K562 (cell line): ENCODE measurements around the gene SPARC. TPM values are rescaled to one million over a fixed set of nuclear protein-coding genes. Genes with fewer than 3 reads are reported as not detected.

Experiments
- ARHGAP35 ChIP-seq: fragments of 450-650 bp; IDR thresholded peaks from 2 replicates; pipeline ENCODE4 v1.6.1; 2018; ENCODE audit not compliant: partially characterized antibody
- BDP1 ChIP-seq: IDR thresholded peaks from 3 replicates; pipeline ENCODE4 v1.6.1; 2011; ENCODE audit not compliant: insufficient read length, insufficient read depth
- BRD9 ChIP-seq: fragments of 450-650 bp; IDR thresholded peaks from 2 replicates; pipeline ENCODE4 v1.6.1; 2018; ENCODE audit warnings: low read depth; ENCODE audit not compliant: partially characterized antibody
- CEBPB ChIP-seq: fragments of 450-650 bp; IDR thresholded peaks from 2 replicates; pipeline ENCODE4 v1.6.1; 2016; ENCODE audit warnings: missing genetic modification characterization, missing compliant biosample characterization
- CGGBP1 ChIP-seq: fragments of 250-450 bp; sonication (Bioruptor Pico); IDR thresholded peaks from 2 replicates; pipeline ENCODE4 v1.9.0; 2021; ENCODE audit warnings: mild to moderate bottlenecking
- E4F1 ChIP-seq: fragments of 250-450 bp; sonication (Bioruptor Pico); IDR thresholded peaks from 2 replicates; pipeline ENCODE4 v1.5.0; 2021; ENCODE audit warnings: mild to moderate bottlenecking, borderline replicate concordance
- FIP1L1 ChIP-seq: fragments of 200-400 bp; formaldehyde crosslinking; IDR thresholded peaks from 2 replicates; pipeline ENCODE4 v1.6.1; 2018; ENCODE audit warnings: mild to moderate bottlenecking, low read depth, low read length; ENCODE audit not compliant: poor library complexity, severe bottlenecking
- MBD2 ChIP-seq: sonication (generic); IDR thresholded peaks from 2 replicates; pipeline ENCODE4 v1.6.1; 2016; ENCODE audit warnings: low read depth, borderline replicate concordance
- MYC ChIP-seq, 2 experiments: fragments of 250-450 bp in 1 of 2; sonication (Bioruptor Pico) in 1 of 2; IDR thresholded peaks; 2 replicates each; pipeline versions ENCODE4 v1.5.1 to v1.6.1; 2012 to 2021; ENCODE audit warnings: low read depth in 2 of 2, borderline replicate concordance in 1 of 2, improper control_type of control experiment in 1 of 2, low read length in 1 of 2, mild to moderate bottlenecking in 1 of 2, moderate library complexity in 1 of 2
- POLR2H ChIP-seq: IDR thresholded peaks from 2 replicates; pipeline ENCODE4 v1.6.1; 2016; ENCODE audit warnings: missing genetic modification characterization, low read depth, mild to moderate bottlenecking, control low read depth, missing compliant biosample characterization, moderate library complexity
- SAP30 ChIP-seq: fragments of 200-600 bp; sonication (generic); IDR thresholded peaks from 2 replicates; pipeline ENCODE4 v1.6.1; 2012; ENCODE audit warnings: borderline replicate concordance, low read depth, mild to moderate bottlenecking, moderate library complexity, low read length, control low read depth, inconsistent platforms; ENCODE audit not compliant: insufficient read depth, poor library complexity, severe bottlenecking
- SREBF1 ChIP-seq: fragments of 150-350 bp; IDR thresholded peaks from 2 replicates; pipeline ENCODE4 v1.6.1; 2014; ENCODE audit warnings: antibody characterized with exemption, low read depth, low read length, borderline replicate concordance
- TAL1 ChIP-seq: fragments of 450-650 bp; IDR thresholded peaks from 2 replicates; pipeline ENCODE4 v1.6.1; 2016; ENCODE audit warnings: mild to moderate bottlenecking
- TFAP4 ChIP-seq: sonication (generic); formaldehyde crosslinking; IDR thresholded peaks from 2 replicates; pipeline ENCODE4 v1.8.0; 2022; ENCODE audit warnings: missing genetic modification reagents, mild to moderate bottlenecking, moderate library complexity, borderline replicate concordance
- YBX1 ChIP-seq: fragments of 450-650 bp; IDR thresholded peaks from 2 replicates; pipeline ENCODE4 v1.7.1; 2016; ENCODE audit warnings: mild to moderate bottlenecking
- YY1 ChIP-seq, 3 experiments: IDR thresholded peaks; 2 replicates each; pipeline ENCODE4 v1.6.1; 2011; ENCODE audit warnings: low read length in 2 of 3, mild to moderate bottlenecking in 2 of 3, moderate library complexity in 2 of 3, borderline replicate concordance in 1 of 3, control low read depth in 1 of 3, low read depth in 1 of 3; ENCODE audit not compliant: insufficient read depth in 3 of 3, insufficient replicate concordance in 2 of 3, control insufficient read depth in 1 of 3, insufficient read length in 1 of 3; ENCODE audit errors: extremely low read depth in 1 of 3
- ZBTB8A ChIP-seq: fragments of 450-650 bp; IDR thresholded peaks from 2 replicates; pipeline ENCODE4 v1.6.1; 2018; ENCODE audit warnings: mild to moderate bottlenecking, moderate library complexity; ENCODE audit not compliant: partially characterized antibody
- polyA plus RNA-seq, 8 experiments: library from polyadenylated mRNA; depleted of rRNA in 4 of 8; stranded (reverse) in 5 of 8; unstranded in 3 of 8; fragments of >200 nt; fragmentation: Nextera tagmentation in 2 of 8; fragmentation: Illumina TruSeq in 1 of 8; extraction: Ambion mirVana in 2 of 8; extraction: Trizol in 1 of 8; gene quantifications; 2 replicates each; pipeline versions ENCODE4 v1.2.1 to v1.2.3, GENCODE V29; 2011 to 2014; ENCODE audit warnings: inconsistent platforms in 1 of 8, missing spikeins in 1 of 8
- total RNA-seq, 7 experiments: library from RNA; depleted of rRNA in 6 of 7; stranded (reverse); fragments of >200 nt in 6 of 7; fragmentation: Illumina TruSeq in 2 of 7; extraction: Trizol in 2 of 7; gene quantifications; 2 replicates each; pipeline versions ENCODE4 v1.2.1 to v1.2.3, GENCODE V29; 2011 to 2021; ENCODE audit warnings: low replicate concordance in 1 of 7
- TF ChIP-seq, protein P1 (sequence below): conservative IDR thresholded peaks from 2 replicates; pipeline ENCODE4 v1.6.1; 2011; ENCODE audit warnings: low read depth, mild to moderate bottlenecking, low read length; ENCODE audit not compliant: control insufficient read depth
- TF ChIP-seq, protein P2 (sequence below), 2 experiments: IDR thresholded peaks; 2 replicates each; pipeline ENCODE4 v1.6.1; 2011; ENCODE audit warnings: borderline replicate concordance in 1 of 2, control low read depth in 1 of 2, low read depth in 1 of 2, low read length in 1 of 2, mild to moderate bottlenecking in 1 of 2, mixed read lengths in 1 of 2, moderate library complexity in 1 of 2; ENCODE audit not compliant: insufficient read depth in 1 of 2, insufficient read length in 1 of 2, poor library complexity in 1 of 2, severe bottlenecking in 1 of 2; ENCODE audit errors: extremely low read depth in 1 of 2

Gene SPARC
- total and polyA plus RNA-seq, 9 of the 15 experiments (the other 6 are each of a cell fraction or from before 2014, with no cell fraction given), result 6.1 to 35.6 (median 12.2) TPM

DNA sequence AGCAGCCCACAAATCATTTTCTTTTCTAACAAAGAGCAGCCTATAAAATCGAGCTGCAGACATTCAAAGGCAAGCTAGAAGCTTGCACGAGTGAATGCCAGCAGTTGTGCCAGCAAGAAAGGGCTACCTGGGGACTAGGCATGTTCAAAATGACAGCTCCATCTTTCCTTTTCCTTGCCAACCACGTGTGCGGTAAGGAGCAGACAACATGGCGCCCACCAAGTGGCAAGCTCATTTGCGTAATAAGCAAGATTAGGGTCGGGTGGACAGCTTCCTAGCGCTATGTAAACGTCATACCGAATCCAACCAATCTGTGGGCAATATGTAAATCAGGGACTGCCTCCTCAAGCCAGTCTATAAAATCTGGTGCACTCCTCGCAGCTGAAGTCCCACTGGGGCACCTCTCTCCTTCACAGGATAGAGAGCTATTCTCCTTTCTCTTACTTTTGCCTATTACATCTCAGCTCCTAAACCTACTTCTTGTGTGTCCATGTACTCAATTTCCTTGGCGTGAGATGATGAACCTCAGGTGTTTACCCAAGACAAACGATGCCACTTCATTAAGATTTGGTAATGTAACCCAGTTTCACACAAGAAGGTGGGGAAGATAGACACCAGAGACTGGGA is 22.5 kb upstream of the SPARC start (continued):
- TF ChIP-seq E4F1 (CRISPR knock-in tag), result no peak
- TF ChIP-seq TAL1, result no peak
- peak; percentile 88 for TF ChIP-seq CEBPB (tag)
- TF ChIP-seq MBD2, result no peak
- TF ChIP-seq CGGBP1 (CRISPR knock-in tag), result no peak
- TF ChIP-seq MYC (IDR thresholded peaks at IDR 0.05; ENCODE audit: low read depth, low read length), result peak; percentile 94
- TF ChIP-seq MYC (CRISPR knock-in tag; IDR thresholded peaks at IDR 0.05; ENCODE audit: borderline replicate concordance, low read depth), result 0 out of 2 replicates have a peak, but pooled peaks have one; percentile 43
- TF ChIP-seq YBX1, result no peak
- TF ChIP-seq SREBF1, result no peak
- TF ChIP-seq, protein P1, sequence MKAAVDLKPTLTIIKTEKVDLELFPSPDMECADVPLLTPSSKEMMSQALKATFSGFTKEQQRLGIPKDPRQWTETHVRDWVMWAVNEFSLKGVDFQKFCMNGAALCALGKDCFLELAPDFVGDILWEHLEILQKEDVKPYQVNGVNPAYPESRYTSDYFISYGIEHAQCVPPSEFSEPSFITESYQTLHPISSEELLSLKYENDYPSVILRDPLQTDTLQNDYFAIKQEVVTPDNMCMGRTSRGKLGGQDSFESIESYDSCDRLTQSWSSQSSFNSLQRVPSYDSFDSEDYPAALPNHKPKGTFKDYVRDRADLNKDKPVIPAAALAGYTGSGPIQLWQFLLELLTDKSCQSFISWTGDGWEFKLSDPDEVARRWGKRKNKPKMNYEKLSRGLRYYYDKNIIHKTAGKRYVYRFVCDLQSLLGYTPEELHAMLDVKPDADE, result no peak
- no peak for TF ChIP-seq ZBTB8A
- TF ChIP-seq BDP1, result no peak
- TF ChIP-seq ARHGAP35, result no peak
- no peak for TF ChIP-seq BRD9
- TF ChIP-seq TFAP4 (CRISPR knock-in tag), result no peak
- peak; percentile 46 to 93 (median 72) for TF ChIP-seq YY1 (IDR thresholded peaks at IDR 0.05; ENCODE audit: borderline replicate concordance in 1 of 3, control insufficient read depth in 1 of 3, extremely low read depth in 1 of 3, insufficient read depth in 3 of 3, insufficient read length in 1 of 3, insufficient replicate concordance in 2 of 3, low read depth in 1 of 3, low read length in 2 of 3)
- peak; percentile 50; the same call in 1 of the 2 replicates for TF ChIP-seq POLR2H (tag)
- TF ChIP-seq, protein P2, sequence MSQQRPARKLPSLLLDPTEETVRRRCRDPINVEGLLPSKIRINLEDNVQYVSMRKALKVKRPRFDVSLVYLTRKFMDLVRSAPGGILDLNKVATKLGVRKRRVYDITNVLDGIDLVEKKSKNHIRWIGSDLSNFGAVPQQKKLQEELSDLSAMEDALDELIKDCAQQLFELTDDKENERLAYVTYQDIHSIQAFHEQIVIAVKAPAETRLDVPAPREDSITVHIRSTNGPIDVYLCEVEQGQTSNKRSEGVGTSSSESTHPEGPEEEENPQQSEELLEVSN (IDR thresholded peaks at IDR 0.05; ENCODE audit: borderline replicate concordance in 1 of 2, extremely low read depth in 1 of 2, insufficient read depth in 1 of 2, insufficient read length in 1 of 2, low read depth in 1 of 2, low read length in 1 of 2, poor library complexity in 1 of 2, severe bottlenecking in 1 of 2), result peak in 1 of 2 experiments; percentile 49
- TF ChIP-seq SAP30, result no peak
- no peak for TF ChIP-seq FIP1L1
